Stimulated activated CD4-positive, alpha-beta T cell treated with anti-CD3 and anti-CD28 coated beads, TNF-alpha, amount 100 ng/mL, for 1 hour (primary cell): ENCODE data around the gene SLC5A10.
A peak's percentile ranks its signal among the peaks of the same experiment; 100 is the strongest.
"Not testable (repeated sequence)": the region's sequence is repeated elsewhere in the genome, so short reads cannot be mapped to it uniquely, and the experiment has no call there.

Experiments used
- DNase-seq, 3 donors: peaks; one replicate each; pipeline ENCODE4 v3.0.0-alpha.2; 2020; ENCODE audit warnings: low read depth in 3 of 3, low spot score in 1 of 3

SLC5A10 gene

GRCh38 chr17:19017401-19017800 lies 65.4 kb downstream of the SLC5A10 start:
- no peak for DNase-seq

- no peak for DNase-seq
Measured at GRCh38 chr17:19017804-19018599, 66.0 kb downstream of the SLC5A10 start.

DNA sequence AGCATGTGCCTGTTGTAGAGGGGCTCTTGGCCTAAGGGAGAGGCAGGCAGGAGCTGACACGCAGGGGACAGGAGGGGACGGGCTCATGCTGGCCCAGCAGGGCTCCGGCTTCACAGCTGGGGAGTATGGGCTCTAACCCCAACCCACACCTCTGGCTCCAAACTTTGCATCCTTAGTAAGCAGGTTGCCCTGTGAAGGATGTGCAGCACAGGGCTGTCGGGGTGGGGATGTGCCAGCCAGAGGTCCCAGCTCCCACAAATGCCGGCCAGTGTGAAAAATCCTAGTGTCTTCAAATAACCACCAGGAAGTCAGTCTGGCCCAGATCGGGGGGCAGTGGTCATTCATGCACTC lies 66.6 kb downstream of the SLC5A10 start:
- no peak for DNase-seq

GRCh38 chr17:19019041-19019941 lies 67.3 kb downstream of the SLC5A10 start:
- no peak for DNase-seq

DNA sequence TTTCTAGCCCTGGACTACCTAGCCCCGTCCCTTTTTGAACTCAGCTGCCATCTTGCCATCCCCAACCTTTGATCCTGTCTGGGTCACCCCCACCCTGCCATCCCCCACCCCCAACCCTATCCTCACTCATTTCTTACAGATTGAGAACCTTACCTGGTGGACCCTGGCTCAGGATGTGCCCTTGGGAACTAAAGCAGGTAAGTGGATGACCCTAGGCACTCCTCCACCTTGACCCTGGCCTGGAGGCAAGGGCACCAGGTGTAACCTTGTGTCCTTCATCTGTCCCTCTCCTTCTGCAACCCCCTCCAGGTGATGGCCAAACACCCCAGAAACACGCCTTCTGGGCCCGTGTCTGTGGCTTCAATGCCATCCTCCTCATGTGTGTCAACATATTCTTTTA lies 68.1 kb downstream of the SLC5A10 start:
- no peak for DNase-seq

DNA sequence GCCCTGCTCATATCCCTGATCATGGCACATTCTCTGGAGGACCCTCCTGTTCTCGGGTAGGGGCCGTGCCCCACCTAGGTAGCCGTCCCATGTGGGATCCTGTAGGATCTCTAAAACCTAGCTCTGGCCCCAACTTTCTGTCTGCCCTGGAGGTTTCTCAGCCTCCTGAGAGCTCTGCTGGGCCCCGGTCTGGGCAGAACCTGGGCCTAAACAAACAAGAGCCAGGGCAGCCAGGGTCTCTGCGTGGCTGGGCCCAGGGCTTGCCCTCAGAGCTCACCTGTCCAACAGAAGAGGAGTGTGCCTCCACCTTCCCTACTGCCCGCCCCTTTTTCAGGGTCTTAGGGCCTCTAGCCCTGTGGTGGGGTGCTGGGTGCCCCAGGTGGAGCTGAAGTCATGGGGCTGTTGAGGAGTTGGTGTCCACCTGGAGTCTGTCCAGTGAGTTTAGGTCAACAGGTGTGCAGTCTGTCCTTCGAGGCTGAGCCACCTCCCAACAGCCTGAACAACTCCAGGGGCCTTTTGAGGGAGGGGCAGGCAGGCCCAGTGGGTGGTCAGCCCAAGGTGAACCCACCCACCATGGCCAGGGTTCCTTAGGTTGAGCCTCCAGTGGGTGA lies 69.2 kb downstream of the SLC5A10 start:
- DNase-seq = not testable (repeated sequence)

- no peak for DNase-seq
Measured at GRCh38 chr17:19021622-19022083, 69.7 kb downstream of the SLC5A10 start.

- DNase-seq = no peak
Measured at GRCh38 chr17:19022128-19022527, 70.2 kb downstream of the SLC5A10 start.

DNA sequence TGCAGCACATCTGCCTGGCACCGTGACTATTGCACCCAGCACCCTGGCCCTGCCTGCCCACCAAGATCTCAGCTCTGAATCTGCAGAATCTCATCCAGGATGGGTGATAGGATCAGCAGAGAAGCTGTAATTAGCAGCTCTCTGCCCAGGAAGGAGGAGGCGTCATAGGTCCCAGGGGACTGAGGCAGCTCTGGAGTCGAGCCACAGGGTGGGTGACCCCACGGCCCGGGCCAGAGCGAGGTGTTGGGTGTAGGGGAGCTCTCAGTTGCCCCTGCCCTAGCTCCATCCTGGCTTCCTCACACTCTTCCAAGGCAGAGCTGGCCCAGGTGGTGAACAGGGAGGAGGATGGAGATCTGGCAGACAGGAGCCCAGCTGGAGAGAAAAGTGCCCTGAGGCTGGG lies 70.8 kb downstream of the SLC5A10 start:
- DNase-seq = no peak

DNA sequence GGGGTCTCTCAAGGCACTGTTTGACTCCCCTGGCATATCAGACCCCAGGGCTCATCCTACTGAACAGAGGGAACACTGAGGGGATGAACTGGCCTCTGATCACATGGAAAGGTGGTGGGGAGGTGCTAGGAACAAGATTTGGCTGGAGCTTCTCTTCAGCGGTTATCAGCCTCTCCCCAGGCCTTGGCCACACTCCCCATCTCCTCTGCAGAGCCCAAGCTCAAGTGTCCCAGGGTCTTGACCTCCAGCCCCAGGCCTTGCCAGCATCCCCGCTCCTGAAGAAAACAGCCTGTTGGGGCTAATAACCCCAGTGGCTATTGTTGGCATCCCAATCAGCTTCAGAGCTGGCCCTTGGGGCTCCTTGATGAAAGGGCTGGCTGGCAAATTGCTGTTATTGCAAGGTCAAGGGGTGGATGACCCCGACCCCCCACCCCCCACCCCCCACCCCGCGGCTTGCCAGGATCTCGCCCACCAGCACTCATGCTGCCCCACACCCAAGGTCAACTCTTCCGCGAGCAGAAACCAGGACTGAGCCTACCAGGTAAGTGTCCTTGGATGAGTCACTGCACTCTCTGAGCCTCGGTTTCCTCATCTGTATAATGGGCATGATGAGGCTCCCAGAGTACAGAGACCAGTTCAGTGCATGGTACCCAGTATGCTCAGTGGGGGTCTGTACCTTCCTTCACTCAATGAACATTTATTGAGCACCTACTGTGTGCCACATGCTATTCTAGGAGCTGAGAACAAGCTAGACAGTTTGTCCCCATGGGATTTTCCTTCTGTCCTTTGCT lies 71.4 kb downstream of the SLC5A10 start:
- no peak for DNase-seq

DNA sequence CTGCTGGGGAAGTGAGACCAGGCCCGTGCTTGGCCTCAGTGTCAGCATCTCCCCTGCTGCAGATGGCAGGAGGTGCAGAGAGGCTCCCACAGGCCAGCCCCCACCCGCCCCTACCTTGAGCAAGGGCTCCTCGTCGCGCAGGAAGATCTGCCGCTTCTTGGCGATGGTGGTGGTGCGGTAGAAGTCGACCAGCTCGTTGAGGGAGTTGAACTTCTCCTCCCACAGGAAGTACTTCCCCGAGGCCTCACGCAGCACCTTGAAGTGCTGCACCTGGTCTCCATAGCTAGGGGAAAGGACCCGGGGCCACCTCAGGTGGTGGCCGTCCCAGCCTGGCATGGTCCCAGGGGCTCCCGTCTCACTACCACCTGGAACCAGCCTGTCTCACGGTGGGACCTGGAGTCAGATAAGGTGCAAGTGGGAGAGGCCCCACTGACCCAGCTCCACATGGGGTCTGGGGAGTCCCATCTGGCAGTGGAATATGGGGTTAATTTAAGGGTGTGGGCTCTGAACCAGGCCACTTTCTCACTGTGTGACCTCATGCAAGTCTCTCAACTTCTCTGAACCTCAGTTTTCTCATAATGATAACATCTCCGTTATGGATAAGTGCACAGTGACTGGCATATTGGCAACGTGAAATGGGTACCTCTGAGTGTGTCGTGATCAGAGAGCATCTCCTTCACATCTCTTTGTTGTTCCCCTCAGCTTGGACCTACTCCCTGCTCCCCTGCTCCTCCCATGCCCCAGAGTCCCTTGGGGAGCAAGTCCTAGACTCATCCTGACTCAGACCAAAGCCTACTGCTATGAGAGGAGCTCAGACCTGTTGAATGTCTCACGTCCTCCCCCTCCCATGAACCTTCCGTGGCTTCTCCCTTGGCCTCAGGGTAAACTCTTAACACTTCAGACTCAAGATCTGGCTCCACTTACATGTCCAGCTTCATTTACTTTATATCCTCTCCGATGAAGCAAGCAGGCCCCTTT lies 72.4 kb downstream of the SLC5A10 start:
- no peak for DNase-seq

DNA sequence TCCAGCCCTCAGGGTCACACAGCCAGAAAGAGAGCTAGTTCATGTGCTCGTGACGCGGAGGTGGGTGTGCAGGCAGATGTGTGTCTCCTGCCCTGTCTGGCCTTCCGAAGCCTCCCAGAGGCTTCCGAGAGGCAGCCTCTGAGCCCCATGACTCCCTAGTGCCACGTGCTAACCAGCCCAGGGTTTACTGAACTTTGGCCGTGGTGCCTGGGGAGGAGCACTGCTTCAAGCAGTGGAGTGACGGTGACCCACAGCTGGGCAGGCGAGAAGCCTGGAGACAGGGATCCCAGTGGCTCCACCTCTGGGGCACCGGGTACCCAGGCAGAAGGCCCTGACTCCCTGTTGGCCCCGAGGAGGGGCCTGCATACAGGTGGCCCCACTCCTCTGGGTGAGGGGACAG lies 76.7 kb downstream of the SLC5A10 start:
- not testable (repeated sequence) for DNase-seq

- DNase-seq = not testable (repeated sequence)
Measured at GRCh38 chr17:19029740-19030139, 77.8 kb downstream of the SLC5A10 start.

DNA sequence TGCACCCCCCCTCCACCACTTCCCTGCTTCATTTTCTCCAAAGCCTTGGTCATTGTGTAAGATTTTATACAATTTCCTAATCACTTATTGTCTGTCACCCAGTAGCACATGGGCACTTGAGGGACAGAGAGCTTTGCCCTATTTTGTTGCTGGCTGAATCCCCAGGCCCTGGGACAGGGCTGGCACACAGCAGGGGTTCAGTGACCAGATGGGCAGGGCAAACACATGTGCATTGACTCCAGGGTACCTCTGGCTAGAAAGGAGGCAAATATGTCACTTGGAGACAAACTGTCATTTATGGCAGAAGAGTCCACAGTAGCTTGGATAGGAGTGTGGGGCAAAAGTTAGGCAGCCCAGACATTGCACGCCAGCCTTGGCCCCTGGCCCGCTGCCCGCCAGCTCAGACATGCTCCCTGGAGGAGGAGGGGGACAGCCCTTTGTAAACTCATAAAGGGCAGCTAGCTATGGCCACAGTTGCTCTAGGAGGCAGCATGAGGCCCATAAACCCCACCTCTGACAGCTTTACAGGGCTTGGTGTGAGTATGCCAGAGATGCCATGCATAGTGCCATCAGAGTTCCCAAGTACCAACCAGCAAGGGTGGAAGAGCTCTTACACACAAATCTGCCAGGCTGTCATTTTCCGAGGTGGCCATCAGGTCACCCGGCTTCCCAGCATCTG lies 78.9 kb downstream of the SLC5A10 start:
- not testable (repeated sequence) for DNase-seq

DNA sequence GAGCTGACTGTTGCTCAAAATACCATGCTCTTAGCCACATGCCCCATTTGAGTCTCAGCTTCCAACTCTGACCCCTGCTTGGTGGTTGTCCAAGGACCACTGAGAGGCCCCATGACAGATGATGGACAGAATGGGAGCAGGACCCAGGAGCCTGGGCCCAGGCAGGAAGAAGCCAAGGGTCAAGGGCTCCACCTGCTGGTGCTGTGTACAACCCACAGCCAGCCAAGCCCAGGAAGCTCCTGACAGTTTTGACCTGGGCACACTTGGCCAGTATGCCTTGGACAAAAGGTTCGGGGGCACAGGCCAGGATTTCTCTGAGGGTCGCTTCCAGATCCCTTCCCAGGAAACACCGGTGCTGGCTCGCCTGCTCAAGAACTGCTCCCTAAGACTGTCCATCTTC lies 79.8 kb downstream of the SLC5A10 start:
- peak in 1 of 3 donors; percentile 23 for DNase-seq

GRCh38 chr17:19032377-19032988 lies 80.5 kb downstream of the SLC5A10 start:
- DNase-seq = not testable (repeated sequence)

DNA sequence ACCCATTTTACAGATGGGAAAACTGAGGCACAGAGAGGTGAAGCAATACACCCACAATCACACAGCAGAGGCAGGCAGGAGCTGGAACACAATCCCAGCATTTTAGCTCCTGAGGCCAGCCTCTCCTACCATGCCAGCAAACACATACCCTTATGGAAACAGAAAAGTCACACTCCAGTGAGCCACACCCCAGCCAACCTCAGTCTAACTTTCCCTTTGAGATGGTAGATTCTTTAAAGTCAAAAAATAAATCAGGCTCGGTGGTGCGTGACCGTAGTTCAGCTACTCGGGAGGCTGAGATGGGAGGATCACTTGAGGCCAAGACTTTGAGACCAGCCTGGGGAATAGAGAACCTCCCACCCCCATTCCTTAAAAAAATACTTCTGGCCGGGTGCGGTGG lies 84.2 kb downstream of the SLC5A10 start:
- not testable (repeated sequence) for DNase-seq

GRCh38 chr17:19037547-19037946 lies 85.6 kb downstream of the SLC5A10 start:
- DNase-seq = not testable (repeated sequence)

- not testable (repeated sequence) for DNase-seq
Measured at GRCh38 chr17:19038007-19038406, 86.0 kb downstream of the SLC5A10 start.
